Measurements from ENCODE around the gene BACH2. TPM values are rescaled to one million over a fixed set of nuclear protein-coding genes. Genes with fewer than 3 reads are reported as not detected.

BACH2 gene
- total and polyA plus RNA-seq, 9 of the 15 experiments (the other 6 are each of a cell fraction or from before 2014, with no cell fraction given), result 0.06 to 3.1 (median 0.59) TPM

- H3K79me2 ChIP-seq (ENCODE audit: control insufficient read depth, insufficient read depth, low read length), result no peaks in the 10 kb centered on the region
- H3K4me2 ChIP-seq (ENCODE audit: insufficient read depth, low read length), result no peak overlapping the region
- FAIRE-seq (no peak), ATAC-seq (no peak), DNase-seq (ENCODE audit: extremely low read depth in 1 of 4, low spot score in 3 of 4) (no peak)
- no peaks in the 10 kb centered on the region for H3K4me1 ChIP-seq (replicated peaks in 1 of 2; ENCODE audit: control insufficient read depth in 2 of 2, insufficient read depth in 2 of 2, low read length in 2 of 2)
- H3K27me3 ChIP-seq (ENCODE audit: control insufficient read depth in 2 of 2, insufficient read depth in 2 of 2, low read length in 2 of 2), result peaks cover 0 to 15% of the 10 kb centered on the region in 2 experiments; a peak in 2 of 5 replicates
- intact Hi-C loops (cut with micrococcal nuclease), result no loop called here
- CTCF ChIA-PET (ENCODE audit: low intra/inter-chr PET ratio), result no interaction called here
- H2AFZ ChIP-seq (ENCODE audit: low read depth, low read length), result no peak overlapping the region
- POLR2A ChIA-PET, result interaction anchor here (0.9 kb wide), 1 partner anchor 12 kb away, joined by 3 read pairs; no protein-coding TSS in a partner anchor
- no TSS peak for BruUV-seq (replicated peaks)
- H3K4me3 ChIP-seq, result no peak overlapping the region
- no peaks in the 10 kb centered on the region for H3K9me3 ChIP-seq (replicated peaks; ENCODE audit: control insufficient read depth, insufficient read depth, low read depth, low read length)
- H4K20me1 ChIP-seq (replicated peaks; ENCODE audit: control insufficient read depth, insufficient read depth, low read length), result no peaks in the 10 kb centered on the region
- no peak overlapping the region for H3K27ac ChIP-seq (ENCODE audit: extremely low read depth, low read depth, low read length)
- H3K9me1 ChIP-seq (ENCODE audit: control insufficient read depth, insufficient read depth, low read length), result no peaks in the 10 kb centered on the region
- H3K36me3 ChIP-seq (ENCODE audit: control insufficient read depth, insufficient read depth, low read length), result no peaks in the 10 kb centered on the region
- in situ Hi-C loops (cut with MboI), result no loop called here
- WGBS (ENCODE audit: insufficient coverage, low coverage, missing lambda C conversion rate), result 21% methylated on average over 3 of the region's 3 CpGs
- H3K9ac ChIP-seq (ENCODE audit: insufficient read depth in 1 of 2, low read depth in 2 of 2, low read length in 2 of 2), result no peak overlapping the region
- TF ChIP-seq EWSR1 (IDR thresholded peaks at IDR 0.05; ENCODE audit: borderline replicate concordance, low read depth, partially characterized antibody) (no peak), ZNF354B (CRISPR knock-in tag; IDR thresholded peaks at IDR 0.05) (no peak), PHF20 (IDR thresholded peaks at IDR 0.05; ENCODE audit: partially characterized antibody) (no peak), NFXL1 (CRISPR knock-in tag; IDR thresholded peaks at IDR 0.05) (no peak), ZBTB40 (IDR thresholded peaks at IDR 0.05) (no peak), ZBTB40 (CRISPR knock-in tag; IDR thresholded peaks at IDR 0.05) (no peak), TAL1 (IDR thresholded peaks at IDR 0.05) (no peak), MEF2A (IDR thresholded peaks at IDR 0.05; ENCODE audit: control insufficient read depth, low read depth, low read length) (no peak), PML (IDR thresholded peaks at IDR 0.05; ENCODE audit: low read length) (no peak), ZNF232 (CRISPR knock-in tag; IDR thresholded peaks at IDR 0.05) (no peak), PCBP1 (IDR thresholded peaks at IDR 0.05; ENCODE audit: low read depth, low read length, poor library complexity, severe bottlenecking) (no peak), FOXP1 (CRISPR knock-in tag; IDR thresholded peaks at IDR 0.05) (no peak), TCF7L2 (IDR thresholded peaks at IDR 0.05; ENCODE audit: low read depth, low read length) (no peak), ZBTB12 (CRISPR knock-in tag; IDR thresholded peaks at IDR 0.05) (no peak)
Measured at GRCh38 chr6:90315986-90316385, 19.3 kb upstream of the BACH2 start.

Measured in K562 (cell line).